Muscle of leg (tissue), 11 donors: ENCODE data around the gene GPR21. TPM values are rescaled to one million over a fixed set of nuclear protein-coding genes. Genes with fewer than 3 reads are reported as not detected.

Experiments used
- DNase-seq: peaks from one replicate; pipeline ENCODE4 v3.0.0; 2013
- H3K27ac ChIP-seq: one replicate; pipeline ENCODE4 v1.5.1; 2013; ENCODE audit warnings: mild to moderate bottlenecking, low read length, control low read depth
- H3K27me3 ChIP-seq: one replicate; pipeline ENCODE4 v1.6.1; 2013; ENCODE audit warnings: low read length; ENCODE audit not compliant: control insufficient read depth, insufficient read depth
- H3K36me3 ChIP-seq: one replicate; pipeline ENCODE4 v1.6.1; 2013; ENCODE audit warnings: low read length; ENCODE audit not compliant: control insufficient read depth, insufficient read depth
- H3K4me1 ChIP-seq: one replicate; pipeline ENCODE4 v1.6.1; 2013; ENCODE audit warnings: low read length; ENCODE audit not compliant: control insufficient read depth, insufficient read depth
- H3K4me3 ChIP-seq: one replicate; pipeline ENCODE4 v1.5.1; 2013; ENCODE audit warnings: low read length, control low read depth
- H3K9me3 ChIP-seq: replicated peaks from 2 replicates; pipeline ENCODE4 v1.6.1; 2013; ENCODE audit warnings: low read depth, low read length; ENCODE audit not compliant: control insufficient read depth
- WGBS: methylation state at CpG from one replicate; pipeline ENCODE4 v1.1.5; 2013; ENCODE audit warnings: missing lambda C conversion rate; ENCODE audit not compliant: insufficient coverage; 5-methylcytosine and 5-hydroxymethylcytosine counted together
- polyA plus RNA-seq, 8 donors: library from polyadenylated mRNA; unstranded; fragments of 120-200 nt; gene quantifications; one replicate each; pipeline versions ENCODE4 v1.2.1 to v1.2.3, GENCODE V29; 2013; ENCODE audit warnings: inconsistent platforms in 1 of 8, low replicate concordance in 1 of 8; ENCODE audit not compliant: insufficient read length in 8 of 8, insufficient read depth in 1 of 8
- total RNA-seq: library from RNA; stranded (reverse); fragments of 120-200 nt; gene quantifications from one replicate; pipeline ENCODE4 v1.2.4, GENCODE V29; 2013

GPR21 gene
- total and polyA plus RNA-seq, 9 donors = 0.24 to 0.66 (median 0.38) TPM; not detected in 4

DNA sequence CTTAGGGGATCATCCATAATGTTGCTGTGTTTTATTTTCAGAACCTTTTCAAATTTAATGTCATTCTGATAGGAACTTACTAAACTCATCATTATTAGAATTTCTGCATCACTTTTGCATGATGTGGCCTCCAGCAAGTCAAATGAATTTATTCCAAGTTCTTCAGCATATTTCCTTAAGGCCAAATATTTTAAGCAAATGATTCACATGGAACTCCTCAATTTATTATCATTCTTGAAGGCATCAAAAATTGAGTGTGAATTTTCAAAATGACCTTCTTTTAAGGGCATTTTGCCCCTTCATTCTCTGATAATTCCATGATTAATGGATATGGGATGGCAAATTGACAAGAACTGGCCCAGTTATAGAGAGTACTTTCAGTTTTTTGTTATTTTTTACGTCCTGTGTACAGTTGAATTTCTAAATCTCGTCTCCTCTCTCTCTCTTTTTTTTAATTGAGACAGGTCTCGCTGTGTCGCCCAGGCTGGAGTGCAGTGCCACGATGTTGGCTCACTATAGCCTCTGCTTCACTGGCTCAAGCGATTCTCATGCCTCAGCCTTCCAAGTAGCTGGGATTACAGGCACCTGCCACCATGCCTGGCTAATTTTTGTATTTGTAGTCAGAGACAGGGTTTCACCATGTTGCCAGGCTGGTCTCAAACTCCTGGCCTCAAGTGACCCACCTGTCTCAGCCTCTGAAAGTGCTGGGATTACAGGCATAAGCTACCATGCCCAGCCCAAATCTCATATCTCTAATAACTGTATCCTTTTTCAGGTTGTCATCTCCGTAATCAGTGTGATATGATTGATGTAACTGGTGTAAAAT lies 29.1 kb downstream of the GPR21 start:
- Histone ChIP-seq H3K4me3 (no peak overlapping the region), H3K27ac (no peak overlapping the region), H3K36me3 (peaks cover 12% of the 10 kb centered on the region), H3K9me3 (no peaks in the 10 kb centered on the region), H3K27me3 (no peaks in the 10 kb centered on the region), H3K4me1 (no peaks in the 10 kb centered on the region)
- WGBS = 61% methylated on average over 6 of the region's 7 CpGs
- DNase-seq = no peak

DNA sequence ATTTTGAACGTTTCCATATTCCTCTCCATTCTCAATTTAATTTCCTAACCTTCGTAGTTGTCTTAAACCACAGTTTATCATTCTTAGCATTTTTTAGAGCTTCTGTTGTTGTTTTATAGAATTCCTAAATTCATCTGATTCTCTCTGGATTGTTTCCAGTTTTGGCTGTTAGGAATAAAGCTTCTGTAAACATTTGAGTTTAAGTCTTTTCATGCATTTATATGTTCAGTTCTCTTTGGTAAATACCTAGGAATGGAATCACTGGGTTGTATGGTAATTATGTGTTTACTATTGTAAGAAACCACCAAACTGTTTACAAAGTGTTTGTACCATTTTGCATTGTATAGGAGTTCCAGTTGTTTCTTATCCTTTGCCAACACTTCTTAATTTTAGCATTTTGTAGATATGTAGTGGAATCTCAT lies 29.7 kb downstream of the GPR21 start:
- Histone ChIP-seq H3K9me3 (no peaks in the 10 kb centered on the region), H3K36me3 (peaks cover 12% of the 10 kb centered on the region), H3K27ac (no peak overlapping the region), H3K4me3 (no peak overlapping the region), H3K27me3 (no peaks in the 10 kb centered on the region), H3K4me1 (no peaks in the 10 kb centered on the region)
- no peak for DNase-seq
- no CpG with 5 or more reads among the region's 2 CpGs for WGBS

DNA sequence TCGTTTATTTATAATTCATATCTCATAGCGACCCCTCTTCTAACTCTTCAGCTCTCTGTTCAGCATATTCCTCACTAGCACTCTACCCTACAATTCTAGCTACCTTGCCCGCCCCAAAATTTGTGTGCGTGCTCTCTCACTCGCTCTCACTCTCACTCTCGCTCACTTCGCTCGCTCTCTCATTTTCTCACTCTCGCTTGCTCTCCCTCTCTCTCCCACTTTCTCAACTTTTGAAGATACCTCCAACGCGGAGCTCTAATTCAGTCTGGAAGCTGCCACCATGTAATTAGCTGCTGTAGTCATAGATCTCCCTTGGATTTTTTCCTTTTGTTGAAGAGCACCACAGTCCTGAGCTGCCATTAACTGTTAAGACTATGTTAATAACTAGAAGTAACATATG lies 30.4 kb downstream of the GPR21 start:
- no peak for DNase-seq
- no peak overlapping the region for H3K27ac ChIP-seq
- H3K4me3 ChIP-seq = no peak overlapping the region
- H3K27me3 ChIP-seq = no peaks in the 10 kb centered on the region
- WGBS = 90% methylated on average over 9 of the region's 11 CpGs
- H3K9me3 ChIP-seq = no peaks in the 10 kb centered on the region
- H3K4me1 ChIP-seq = no peaks in the 10 kb centered on the region
- H3K36me3 ChIP-seq = peaks cover 12% of the 10 kb centered on the region

DNA sequence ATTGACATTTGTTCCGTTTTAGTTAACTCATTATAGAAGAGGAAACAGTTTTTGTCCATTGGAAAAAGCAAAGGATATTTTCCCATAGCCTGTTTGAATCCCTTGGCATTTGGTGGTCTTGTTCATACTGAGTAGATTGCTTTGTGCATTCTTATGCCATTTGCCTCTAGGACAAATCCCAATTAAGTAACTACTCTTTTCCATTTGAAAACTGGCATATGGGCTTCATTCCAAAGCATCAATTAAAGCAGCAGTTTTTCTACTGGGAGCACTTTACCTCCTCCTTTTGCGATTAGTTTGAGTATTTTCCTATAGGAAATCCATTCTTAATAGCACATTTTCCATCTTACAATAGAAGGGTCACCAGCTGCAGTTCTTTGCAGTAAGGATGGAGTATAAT lies 31.2 kb downstream of the GPR21 start:
- H3K4me3 ChIP-seq = no peak overlapping the region
- peaks cover 12% of the 10 kb centered on the region for H3K36me3 ChIP-seq
- WGBS = no CpG with 5 or more reads among the region's 2 CpGs
- no peak overlapping the region for H3K27ac ChIP-seq
- H3K9me3 ChIP-seq = no peaks in the 10 kb centered on the region
- no peaks in the 10 kb centered on the region for H3K4me1 ChIP-seq
- DNase-seq = no peak
- no peaks in the 10 kb centered on the region for H3K27me3 ChIP-seq

DNA sequence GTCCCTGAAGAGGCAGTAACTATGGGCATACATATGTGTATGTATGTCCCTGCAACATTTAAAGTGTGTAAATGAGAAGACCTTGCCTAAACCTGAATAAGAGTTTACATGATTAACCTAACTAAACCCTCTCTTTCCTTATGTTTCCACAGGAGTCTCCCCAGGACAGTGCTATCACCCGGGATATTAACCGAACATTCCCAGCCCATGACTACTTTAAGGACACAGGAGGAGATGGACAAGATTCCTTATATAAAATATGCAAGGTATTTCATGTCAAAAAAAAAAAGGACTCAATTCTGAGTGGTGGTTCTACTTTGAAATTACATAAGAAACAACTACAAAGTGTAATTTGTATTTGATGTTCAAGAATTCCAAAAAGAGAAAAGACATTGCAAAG lies 31.7 kb downstream of the GPR21 start:
- Histone ChIP-seq H3K36me3 (peaks cover 14% of the 10 kb centered on the region), H3K27ac (no peak overlapping the region), H3K4me1 (no peaks in the 10 kb centered on the region), H3K27me3 (no peaks in the 10 kb centered on the region), H3K9me3 (no peaks in the 10 kb centered on the region), H3K4me3 (no peak overlapping the region)
- DNase-seq = no peak
- WGBS = no CpG with 5 or more reads among the region's 2 CpGs

DNA sequence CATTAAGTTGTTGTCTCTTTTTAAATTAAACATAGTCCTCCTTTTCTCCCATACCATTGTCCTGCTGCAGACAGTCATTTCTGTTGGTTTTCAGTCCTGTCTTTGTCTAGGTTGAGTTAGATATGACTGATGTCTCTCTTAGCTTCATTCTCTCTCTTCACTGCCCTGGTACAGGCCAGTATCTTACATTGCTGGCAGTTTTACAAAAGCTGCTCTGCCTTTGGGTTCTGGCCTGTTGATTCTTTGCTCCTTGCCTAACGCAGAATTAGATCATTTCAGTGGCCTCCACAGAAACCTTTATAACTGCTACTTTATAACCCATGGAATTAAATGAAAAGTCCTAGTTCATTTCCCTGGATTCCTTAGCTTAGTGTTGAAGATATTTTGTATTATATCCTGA lies 33.7 kb downstream of the GPR21 start:
- no peak for DNase-seq
- Histone ChIP-seq H3K36me3 (peaks cover 15% of the 10 kb centered on the region), H3K9me3 (no peaks in the 10 kb centered on the region), H3K27ac (no peak overlapping the region), H3K4me3 (no peak overlapping the region), H3K27me3 (no peaks in the 10 kb centered on the region), H3K4me1 (no peaks in the 10 kb centered on the region)
- no CpG with 5 or more reads among the region's 1 CpG for WGBS

DNA sequence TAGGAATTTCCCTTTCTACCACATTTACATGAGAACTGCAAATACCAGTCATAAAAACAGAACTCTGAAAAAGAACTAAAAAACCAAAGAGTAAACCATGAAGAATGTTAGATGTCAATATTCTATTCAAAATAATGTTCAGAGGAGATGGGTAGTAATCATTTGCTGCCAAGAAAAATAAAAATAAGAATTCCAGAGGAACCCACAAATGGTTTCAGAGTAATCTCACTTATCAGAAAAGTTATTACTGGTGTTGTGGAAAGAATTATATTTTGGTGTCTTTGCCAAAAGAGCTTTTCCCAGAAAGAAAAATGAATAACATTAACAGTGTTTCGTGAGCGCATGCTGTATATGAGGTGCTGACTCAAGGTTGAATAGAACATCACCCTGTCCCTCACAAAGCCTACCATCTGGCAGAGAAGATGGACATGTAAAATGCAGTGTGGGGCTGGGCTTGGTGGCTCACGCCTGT lies 35.6 kb downstream of the GPR21 start:
- H3K36me3 ChIP-seq = peaks cover 17% of the 10 kb centered on the region
- WGBS = 67% methylated on average over 1 of the region's 3 CpGs

DNA sequence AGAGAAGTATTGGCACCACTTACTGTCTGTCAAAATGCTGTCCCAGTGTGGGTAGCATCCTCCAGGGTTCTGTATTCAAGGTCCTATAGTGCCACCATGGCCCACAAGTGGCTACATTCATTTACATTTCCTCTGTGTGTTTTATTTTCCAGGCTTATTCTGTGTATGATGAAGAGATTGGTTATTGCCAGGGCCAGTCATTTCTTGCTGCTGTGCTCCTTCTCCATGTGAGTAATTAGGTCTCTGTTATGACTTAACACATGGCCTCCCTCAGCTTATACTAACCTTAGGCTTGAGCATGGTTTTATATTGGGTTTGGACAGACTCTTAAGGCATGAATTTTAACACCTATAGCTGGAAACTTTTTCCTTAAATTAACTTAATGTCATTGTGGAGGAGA lies 36.7 kb downstream of the GPR21 start:
- peaks cover 5% of the 10 kb centered on the region for H3K4me1 ChIP-seq
- no peaks in the 10 kb centered on the region for H3K27me3 ChIP-seq
- H3K9me3 ChIP-seq = no peaks in the 10 kb centered on the region
- H3K36me3 ChIP-seq = peaks cover 17% of the 10 kb centered on the region
- DNase-seq = no peak
- H3K27ac ChIP-seq = no peak overlapping the region
- no peak overlapping the region for H3K4me3 ChIP-seq

More for the DNA sequence above, 35.6 kb downstream of the GPR21 start:
- Histone ChIP-seq H3K9me3 (no peaks in the 10 kb centered on the region), H3K27ac (no peak overlapping the region), H3K4me3 (no peak overlapping the region), H3K27me3 (no peaks in the 10 kb centered on the region), H3K4me1 (peaks cover 3% of the 10 kb centered on the region)
- DNase-seq = peak; percentile 58

DNA sequence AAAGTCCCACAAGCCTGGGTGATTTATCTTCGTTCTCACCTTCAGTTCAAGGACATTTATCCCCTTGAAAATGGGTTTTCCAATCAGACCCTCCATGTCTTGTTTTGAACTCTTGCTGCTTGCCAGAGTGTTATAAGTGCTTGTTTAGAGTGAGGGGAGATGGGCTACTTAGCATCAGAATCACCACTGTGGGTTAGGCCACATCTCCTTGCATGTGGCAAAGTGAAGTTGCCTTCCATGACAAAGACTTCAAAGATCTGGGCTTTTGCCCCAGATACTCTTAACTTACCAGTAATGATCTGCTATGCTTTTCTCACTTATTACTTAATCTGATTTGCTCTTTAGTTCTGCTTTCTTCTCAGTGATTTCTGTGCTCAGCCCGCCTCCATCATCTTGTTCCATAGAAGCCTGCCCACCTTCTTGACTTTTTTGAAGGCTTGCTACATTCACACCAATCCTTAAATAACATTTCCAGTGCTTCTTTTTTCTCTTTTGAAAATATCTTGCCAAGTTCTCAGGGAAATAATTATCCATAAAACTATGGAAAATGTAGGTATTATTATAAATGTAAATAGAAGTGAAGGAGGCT lies 39.0 kb downstream of the GPR21 start:
- DNase-seq = no peak
- 100% methylated on average over 1 of the region's 2 CpGs for WGBS
- no peak overlapping the region for H3K27ac ChIP-seq
- H3K36me3 ChIP-seq = peaks cover 15% of the 10 kb centered on the region
- H3K9me3 ChIP-seq = no peaks in the 10 kb centered on the region
- no peaks in the 10 kb centered on the region for H3K27me3 ChIP-seq
- H3K4me3 ChIP-seq = no peak overlapping the region
- H3K4me1 ChIP-seq = peaks cover 5% of the 10 kb centered on the region

DNA sequence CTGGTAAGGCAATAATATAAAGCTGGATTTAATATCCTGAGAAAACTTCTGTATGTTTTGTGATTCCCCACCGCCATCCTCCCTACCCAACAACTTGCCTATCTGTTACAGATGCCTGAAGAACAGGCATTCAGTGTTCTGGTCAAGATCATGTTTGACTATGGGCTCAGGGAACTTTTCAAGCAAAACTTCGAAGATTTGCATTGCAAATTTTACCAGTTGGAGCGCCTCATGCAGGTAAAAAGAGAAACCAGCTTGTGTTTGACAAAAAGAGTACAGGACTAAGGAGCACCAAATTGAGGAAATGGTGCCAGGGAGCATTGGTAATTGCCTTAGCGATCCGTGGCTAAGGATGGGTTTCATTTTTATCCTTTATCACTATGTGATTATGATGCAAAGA lies 40.0 kb downstream of the GPR21 start:
- Histone ChIP-seq H3K36me3 (peaks cover 16% of the 10 kb centered on the region), H3K9me3 (no peaks in the 10 kb centered on the region), H3K27ac (peak overlapping the region; percentile 75), H3K27me3 (no peaks in the 10 kb centered on the region), H3K4me3 (no peak overlapping the region), H3K4me1 (peaks cover 5% of the 10 kb centered on the region)
- 70% methylated on average over 3 of the region's 5 CpGs for WGBS
- DNase-seq = no peak
